Measurements from ENCODE around the gene PLEKHH1. TPM values are rescaled to one million over a fixed set of nuclear protein-coding genes. Genes with fewer than 3 reads are reported as not detected.

PLEKHH1 gene
- total RNA-seq, 1 donor from 2014 or later: 119 TPM

GRCh38 chr14:67493092-67493717, 39.9 kb upstream of the PLEKHH1 start:
- Mint-ChIP-seq H3K27ac (no peak overlapping the region), H3K9me3 (ENCODE audit: low read depth) (peaks cover 9% of the 10 kb centered on the region), H3K4me1 (ENCODE audit: low read depth) (peaks cover 4% of the 10 kb centered on the region), H3K27me3 (no peaks in the 10 kb centered on the region), H3K36me3 (ENCODE audit: insufficient read depth) (peaks cover 3% of the 10 kb centered on the region), H3K4me3 (ENCODE audit: low read depth) (no peak overlapping the region)
- no peak for DNase-seq (ENCODE audit: low spot score, unreplicated experiment)
- no peak for TF ChIP-seq CTCF (IDR thresholded peaks at IDR 0.05; ENCODE audit: unreplicated experiment)

- Mint-ChIP-seq H3K9me3 (ENCODE audit: low read depth) (peaks cover 9% of the 10 kb centered on the region), H3K4me3 (ENCODE audit: low read depth) (no peak overlapping the region), H3K36me3 (ENCODE audit: insufficient read depth) (peaks cover 3% of the 10 kb centered on the region), H3K27me3 (no peaks in the 10 kb centered on the region), H3K27ac (no peak overlapping the region), H3K4me1 (ENCODE audit: low read depth) (peaks cover 4% of the 10 kb centered on the region)
- no peak for TF ChIP-seq CTCF (IDR thresholded peaks at IDR 0.05; ENCODE audit: unreplicated experiment)
- DNase-seq (ENCODE audit: low spot score, unreplicated experiment): no peak
Measured at GRCh38 chr14:67495827-67496226, 37.3 kb upstream of the PLEKHH1 start.

DNA sequence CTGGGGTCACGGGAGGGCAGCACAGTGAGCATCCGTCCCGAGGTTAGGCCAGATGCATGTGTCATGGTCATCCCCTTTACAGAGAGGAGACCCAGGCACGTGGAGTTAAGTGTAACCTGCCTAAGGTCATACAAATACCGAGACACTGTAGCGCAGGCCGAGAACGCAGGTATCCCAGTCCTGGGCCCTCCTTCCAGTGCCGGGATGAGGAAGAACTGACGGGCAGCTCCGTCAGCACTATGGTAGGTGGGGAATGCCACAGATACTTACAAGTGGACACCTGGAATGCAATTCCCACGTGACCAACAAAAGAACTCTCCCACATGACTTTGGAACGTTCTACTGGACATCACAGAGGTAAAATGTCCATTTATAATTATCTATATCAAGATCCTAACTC, 35.9 kb upstream of the PLEKHH1 start:
- Mint-ChIP-seq H3K4me1 (ENCODE audit: low read depth) (no peaks in the 10 kb centered on the region), H3K36me3 (ENCODE audit: insufficient read depth) (peaks cover 3% of the 10 kb centered on the region), H3K27ac (no peak overlapping the region), H3K27me3 (no peaks in the 10 kb centered on the region), H3K9me3 (ENCODE audit: low read depth) (peaks cover 9% of the 10 kb centered on the region), H3K4me3 (ENCODE audit: low read depth) (no peak overlapping the region)
- no peak for TF ChIP-seq CTCF (IDR thresholded peaks at IDR 0.05; ENCODE audit: unreplicated experiment)
- no peak for DNase-seq (ENCODE audit: low spot score, unreplicated experiment)

DNA sequence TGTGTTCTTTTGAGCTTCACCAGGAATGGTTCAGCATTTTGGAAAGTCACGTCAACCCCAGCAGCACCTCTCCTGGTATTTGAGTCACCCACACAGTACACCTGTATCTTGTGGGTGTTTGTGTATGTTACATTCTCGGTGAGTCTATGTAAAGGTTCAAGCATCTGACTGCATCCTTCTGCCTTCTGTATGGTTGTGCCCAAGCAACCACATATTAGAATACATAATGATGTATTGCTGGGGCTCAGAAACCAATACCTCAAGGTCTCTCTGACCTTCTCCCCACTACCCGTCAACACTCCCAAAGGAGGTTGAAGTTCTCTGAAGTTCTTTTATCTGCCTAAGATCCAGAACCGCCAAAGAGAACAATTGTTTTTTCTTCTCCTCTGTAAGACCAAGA, 35.4 kb upstream of the PLEKHH1 start:
- DNase-seq (ENCODE audit: low spot score, unreplicated experiment): no peak
- no peak overlapping the region for H3K4me3 Mint-ChIP-seq (ENCODE audit: low read depth)
- TF ChIP-seq CTCF (IDR thresholded peaks at IDR 0.05; ENCODE audit: unreplicated experiment): no peak
- H3K27ac Mint-ChIP-seq: no peak overlapping the region
- H3K4me1 Mint-ChIP-seq (ENCODE audit: low read depth): no peaks in the 10 kb centered on the region
- H3K36me3 Mint-ChIP-seq (ENCODE audit: insufficient read depth): peaks cover 3% of the 10 kb centered on the region
- no peaks in the 10 kb centered on the region for H3K27me3 Mint-ChIP-seq
- H3K9me3 Mint-ChIP-seq (ENCODE audit: low read depth): peaks cover 7% of the 10 kb centered on the region

- no peaks in the 10 kb centered on the region for H3K4me1 Mint-ChIP-seq (ENCODE audit: low read depth)
- H3K36me3 Mint-ChIP-seq (ENCODE audit: insufficient read depth): no peaks in the 10 kb centered on the region
- no peak for DNase-seq (ENCODE audit: low spot score, unreplicated experiment)
- TF ChIP-seq CTCF (IDR thresholded peaks at IDR 0.05; ENCODE audit: unreplicated experiment): no peak
- no peak overlapping the region for H3K27ac Mint-ChIP-seq
- H3K27me3 Mint-ChIP-seq: no peaks in the 10 kb centered on the region
- H3K4me3 Mint-ChIP-seq (ENCODE audit: low read depth): no peak overlapping the region
- H3K9me3 Mint-ChIP-seq (ENCODE audit: low read depth): no peaks in the 10 kb centered on the region
Measured at GRCh38 chr14:67500981-67501380, 32.1 kb upstream of the PLEKHH1 start.
